Measurements from ENCODE around the gene BRI3BP. TPM values are rescaled to one million over a fixed set of nuclear protein-coding genes. Genes with fewer than 3 reads are reported as not detected.

The BRI3BP gene
- total RNA-seq, 2 experiments from 2014 or later: 24.1 to 24.9 TPM

DNA sequence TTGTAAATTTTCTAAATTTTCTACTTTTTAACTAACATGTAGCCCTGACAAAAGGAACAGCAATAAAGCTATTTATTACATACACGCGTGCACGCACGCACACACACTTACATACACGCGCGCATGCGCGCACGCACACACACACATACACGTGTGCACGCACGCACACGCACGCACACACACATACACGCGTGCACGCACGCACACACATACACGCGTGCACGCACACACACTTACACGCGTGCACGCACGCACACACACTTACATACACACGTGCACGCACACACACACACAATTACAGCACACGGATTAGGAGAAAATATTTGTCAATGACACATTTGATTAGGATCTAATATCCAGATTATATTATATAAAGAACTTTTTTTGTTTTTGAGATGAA lies 32.4 kb upstream of the BRI3BP start:
- ChIA-PET CTCF (no interaction called here), POLR2A (no interaction called here)
- Mint-ChIP-seq H3K4me1 (ENCODE audit: low read depth) (no peaks in the 10 kb centered on the region), H3K27me3 (no peaks in the 10 kb centered on the region), H3K4me3 (no peak overlapping the region), H3K27ac (no peak overlapping the region), H3K9me3 (no peaks in the 10 kb centered on the region), H3K36me3 (peaks cover 48% of the 10 kb centered on the region)
- DNase-seq: no peak
- intact Hi-C loops (cut with micrococcal nuclease): no loop called here

- no peaks in the 10 kb centered on the region for H3K27me3 Mint-ChIP-seq
- intact Hi-C loops (cut with micrococcal nuclease): no loop called here
- no peaks in the 10 kb centered on the region for H3K4me1 Mint-ChIP-seq (ENCODE audit: low read depth)
- DNase-seq: no peak
- no peaks in the 10 kb centered on the region for H3K9me3 Mint-ChIP-seq
- no peak overlapping the region for H3K27ac Mint-ChIP-seq
- ChIA-PET CTCF (no interaction called here), POLR2A (no interaction called here)
- no peak overlapping the region for H3K4me3 Mint-ChIP-seq
- peaks cover 43% of the 10 kb centered on the region for H3K36me3 Mint-ChIP-seq
Observed at GRCh38 chr12:124963211-124963610, 30.2 kb upstream of the BRI3BP start.

DNA sequence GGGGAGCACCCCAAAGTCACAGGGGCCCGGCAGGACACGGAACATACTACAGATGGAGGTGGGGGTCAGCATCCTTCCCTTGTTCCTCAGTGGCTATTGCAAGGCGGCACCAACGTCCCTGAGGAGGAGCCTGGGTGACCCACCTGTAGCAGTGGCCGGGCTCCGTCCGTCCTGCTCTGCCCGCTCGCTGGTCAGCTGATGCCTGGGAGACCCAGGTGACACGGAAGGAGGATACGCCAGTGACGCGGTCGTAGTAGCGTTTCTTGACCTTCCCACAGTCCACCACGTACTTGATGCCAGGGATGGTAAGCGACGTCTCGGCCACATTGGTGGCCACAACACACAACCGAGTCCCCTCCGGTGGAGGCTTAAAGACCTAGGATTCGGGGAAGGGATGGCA lies 29.2 kb upstream of the BRI3BP start:
- Mint-ChIP-seq H3K27ac (no peak overlapping the region), H3K4me3 (no peak overlapping the region), H3K9me3 (no peaks in the 10 kb centered on the region), H3K27me3 (no peaks in the 10 kb centered on the region), H3K4me1 (ENCODE audit: low read depth) (no peaks in the 10 kb centered on the region), H3K36me3 (peaks cover 40% of the 10 kb centered on the region)
- intact Hi-C loops (cut with micrococcal nuclease): no loop called here
- CTCF ChIA-PET: no interaction called here
- POLR2A ChIA-PET: no interaction called here
- DNase-seq: no peak

DNA sequence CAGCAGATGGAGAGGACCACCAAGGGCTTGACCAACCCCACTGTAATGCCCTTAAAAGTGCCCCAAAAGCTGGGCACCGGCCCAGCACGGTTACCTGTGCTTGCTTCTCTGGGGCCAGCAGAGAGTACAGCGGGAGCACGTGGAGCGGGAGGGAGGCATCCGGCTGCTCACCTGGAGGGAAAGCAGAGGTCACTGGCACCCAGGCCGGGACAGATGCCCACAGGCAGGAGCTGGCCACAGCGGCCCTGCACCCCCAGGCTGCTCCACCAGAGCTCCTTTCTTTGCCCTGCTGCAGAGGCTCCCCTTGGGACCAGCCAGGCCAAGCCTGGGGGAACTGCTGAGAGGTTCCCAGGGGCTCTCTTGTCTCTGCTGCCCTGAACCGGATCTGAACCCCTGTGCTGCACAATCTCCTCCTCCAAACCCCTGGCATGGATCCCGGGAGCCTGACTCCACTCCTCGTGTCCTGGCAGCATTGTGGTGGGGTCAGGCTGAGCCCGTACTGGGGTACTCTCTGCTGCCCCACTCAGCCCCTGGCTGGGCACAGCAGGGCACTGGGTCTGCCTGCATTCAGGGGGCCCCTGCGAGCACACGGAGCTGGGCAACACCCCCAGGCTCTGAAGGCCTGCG lies 28.5 kb upstream of the BRI3BP start:
- no peak overlapping the region for H3K27ac Mint-ChIP-seq
- H3K4me1 Mint-ChIP-seq (ENCODE audit: low read depth): no peaks in the 10 kb centered on the region
- H3K4me3 Mint-ChIP-seq: no peak overlapping the region
- no peaks in the 10 kb centered on the region for H3K9me3 Mint-ChIP-seq
- ChIA-PET CTCF (no interaction called here), POLR2A (interaction anchor here (0.6 kb wide), 1 partner anchor 12 kb away, joined by 3 read pairs; no protein-coding TSS in a partner anchor)
- no peaks in the 10 kb centered on the region for H3K27me3 Mint-ChIP-seq
- intact Hi-C loops (cut with micrococcal nuclease): no loop called here
- H3K36me3 Mint-ChIP-seq: peaks cover 36% of the 10 kb centered on the region
- DNase-seq: no peak

DNA sequence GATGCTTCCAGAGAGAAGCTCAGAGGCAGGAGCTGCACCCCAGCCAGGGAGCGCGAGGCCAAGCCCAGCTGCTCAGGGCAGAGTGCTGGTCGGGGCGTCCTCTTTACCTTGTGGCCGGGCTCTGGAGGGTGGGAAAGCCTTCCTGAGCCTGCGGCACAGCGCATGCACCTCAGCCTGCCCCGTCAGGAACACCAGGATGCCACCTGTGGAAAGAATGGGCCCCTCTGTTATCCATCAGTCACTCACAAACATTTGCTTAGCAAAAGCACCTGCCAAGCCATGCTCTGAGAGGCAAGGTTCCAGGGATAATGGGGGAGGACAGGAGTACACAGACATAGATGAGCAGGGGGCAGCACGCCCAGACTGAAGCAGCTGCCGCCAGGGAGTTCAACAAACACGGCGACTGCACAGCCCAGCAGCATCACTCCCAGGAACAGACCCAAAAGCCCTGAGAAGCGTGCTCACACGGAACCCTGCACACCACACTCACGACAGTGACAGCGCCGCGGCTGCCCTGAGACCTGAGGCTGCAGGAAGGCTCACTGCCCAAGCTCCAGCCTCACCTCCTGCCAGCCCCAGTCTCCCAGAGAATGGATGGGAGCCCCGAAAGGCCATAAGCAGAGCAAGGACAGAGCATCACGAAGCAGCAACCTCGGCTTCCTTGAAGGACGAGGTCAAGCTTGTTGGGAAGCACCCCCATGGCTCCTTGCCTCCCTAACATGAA lies 26.3 kb upstream of the BRI3BP start:
- no peak for DNase-seq
- Mint-ChIP-seq H3K36me3 (peaks cover 34% of the 10 kb centered on the region), H3K27me3 (no peaks in the 10 kb centered on the region), H3K4me1 (ENCODE audit: low read depth) (no peaks in the 10 kb centered on the region), H3K27ac (no peak overlapping the region), H3K9me3 (no peaks in the 10 kb centered on the region), H3K4me3 (no peak overlapping the region)
- ChIA-PET CTCF (no interaction called here), POLR2A (no interaction called here)
- intact Hi-C loops (cut with micrococcal nuclease): no loop called here

- POLR2A ChIA-PET: interaction anchor here (0.6 kb wide), 1 partner anchor 10 kb away, joined by 3 read pairs; no protein-coding TSS in a partner anchor
- no peaks in the 10 kb centered on the region for H3K9me3 Mint-ChIP-seq
- no peak overlapping the region for H3K4me3 Mint-ChIP-seq
- intact Hi-C loops (cut with micrococcal nuclease): no loop called here
- no peak overlapping the region for H3K27ac Mint-ChIP-seq
- H3K27me3 Mint-ChIP-seq: no peaks in the 10 kb centered on the region
- peaks cover 28% of the 10 kb centered on the region for H3K36me3 Mint-ChIP-seq
- CTCF ChIA-PET: interaction anchor here (1.6 kb wide), 1 partner anchor 62 kb away, joined by 4 read pairs; no protein-coding TSS in a partner anchor
- DNase-seq: no peak
- H3K4me1 Mint-ChIP-seq (ENCODE audit: low read depth): no peaks in the 10 kb centered on the region
Observed at GRCh38 chr12:124968656-124969055, 24.8 kb upstream of the BRI3BP start.

- ChIA-PET POLR2A (no interaction called here), CTCF (no interaction called here)
- Mint-ChIP-seq H3K9me3 (no peaks in the 10 kb centered on the region), H3K4me3 (no peak overlapping the region), H3K27me3 (no peaks in the 10 kb centered on the region), H3K4me1 (ENCODE audit: low read depth) (no peaks in the 10 kb centered on the region), H3K27ac (no peak overlapping the region), H3K36me3 (peaks cover 26% of the 10 kb centered on the region)
- intact Hi-C loops (cut with micrococcal nuclease): no loop called here
- DNase-seq: no peak
Observed at GRCh38 chr12:124970647-124971402, 22.6 kb upstream of the BRI3BP start.

- intact Hi-C loops (cut with micrococcal nuclease): no loop called here
- no peak overlapping the region for H3K4me3 Mint-ChIP-seq
- ChIA-PET POLR2A (interaction anchor here (0.8 kb wide), 1 partner anchor 61 kb away, joined by 3 read pairs; no protein-coding TSS in a partner anchor), CTCF (no interaction called here)
- no peaks in the 10 kb centered on the region for H3K4me1 Mint-ChIP-seq (ENCODE audit: low read depth)
- no peak overlapping the region for H3K27ac Mint-ChIP-seq
- H3K9me3 Mint-ChIP-seq: no peaks in the 10 kb centered on the region
- no peaks in the 10 kb centered on the region for H3K27me3 Mint-ChIP-seq
- no peak for DNase-seq
- H3K36me3 Mint-ChIP-seq: peaks cover 24% of the 10 kb centered on the region
Observed at GRCh38 chr12:124971603-124972002, 21.8 kb upstream of the BRI3BP start.

GRCh38 chr12:124972211-124972610 lies 21.2 kb upstream of the BRI3BP start:
- Mint-ChIP-seq H3K27me3 (no peaks in the 10 kb centered on the region), H3K9me3 (no peaks in the 10 kb centered on the region), H3K4me1 (ENCODE audit: low read depth) (no peaks in the 10 kb centered on the region), H3K27ac (no peak overlapping the region), H3K36me3 (peaks cover 23% of the 10 kb centered on the region), H3K4me3 (no peak overlapping the region)
- CTCF ChIA-PET: no interaction called here
- intact Hi-C loops (cut with micrococcal nuclease): no loop called here
- DNase-seq: no peak
- POLR2A ChIA-PET: interaction anchor here (0.8 kb wide), 1 partner anchor 61 kb away, joined by 3 read pairs; no protein-coding TSS in a partner anchor

DNA sequence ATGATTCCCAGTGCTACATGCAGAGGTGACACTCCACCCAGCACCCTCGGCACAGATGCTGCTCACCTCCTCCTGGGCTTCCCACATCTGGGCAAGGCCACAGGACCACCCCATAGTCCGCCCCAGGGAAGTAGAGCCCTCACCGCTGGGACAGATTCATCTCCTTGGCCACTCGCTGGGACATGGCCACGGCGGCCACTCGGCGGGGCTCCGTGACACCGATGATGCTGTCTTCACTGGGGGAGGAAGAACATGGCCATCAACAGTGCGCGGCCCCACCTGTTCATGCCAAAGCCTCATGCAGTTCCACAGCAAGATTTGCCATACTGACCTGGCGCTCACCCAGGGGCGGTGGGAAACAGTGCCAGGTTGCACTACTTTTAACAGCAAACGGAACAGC lies 18.2 kb upstream of the BRI3BP start:
- no peaks in the 10 kb centered on the region for H3K27me3 Mint-ChIP-seq
- POLR2A ChIA-PET: no interaction called here
- peaks cover 32% of the 10 kb centered on the region for H3K36me3 Mint-ChIP-seq
- CTCF ChIA-PET: no interaction called here
- H3K4me3 Mint-ChIP-seq: no peak overlapping the region
- no peak overlapping the region for H3K27ac Mint-ChIP-seq
- intact Hi-C loops (cut with micrococcal nuclease): no loop called here
- H3K4me1 Mint-ChIP-seq (ENCODE audit: low read depth): no peaks in the 10 kb centered on the region
- no peak for DNase-seq
- no peaks in the 10 kb centered on the region for H3K9me3 Mint-ChIP-seq

DNA sequence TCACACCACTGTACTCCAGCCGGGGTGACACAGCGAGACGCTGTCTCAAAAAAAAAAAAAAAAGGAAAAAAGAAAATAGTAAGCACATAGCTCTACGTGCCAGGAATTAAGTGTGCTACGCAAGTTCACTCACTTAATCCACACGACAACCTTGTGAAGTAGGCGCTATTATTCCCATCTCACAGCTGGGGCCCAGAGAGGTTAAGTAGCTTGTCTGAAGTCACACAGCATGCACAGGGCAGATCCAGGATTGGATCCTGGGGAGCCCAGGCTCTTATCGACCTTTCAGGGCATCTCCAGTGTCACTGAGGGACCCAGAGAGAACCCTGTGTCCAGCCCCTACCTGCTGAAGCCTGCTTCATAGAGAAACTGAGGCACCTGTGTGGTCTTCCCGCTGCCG lies 16.4 kb upstream of the BRI3BP start:
- ChIA-PET CTCF (no interaction called here), POLR2A (interaction anchor here (0.7 kb wide), 1 partner anchor 12 kb away, joined by 3 read pairs; no protein-coding TSS in a partner anchor)
- intact Hi-C loops (cut with micrococcal nuclease): no loop called here

DNA sequence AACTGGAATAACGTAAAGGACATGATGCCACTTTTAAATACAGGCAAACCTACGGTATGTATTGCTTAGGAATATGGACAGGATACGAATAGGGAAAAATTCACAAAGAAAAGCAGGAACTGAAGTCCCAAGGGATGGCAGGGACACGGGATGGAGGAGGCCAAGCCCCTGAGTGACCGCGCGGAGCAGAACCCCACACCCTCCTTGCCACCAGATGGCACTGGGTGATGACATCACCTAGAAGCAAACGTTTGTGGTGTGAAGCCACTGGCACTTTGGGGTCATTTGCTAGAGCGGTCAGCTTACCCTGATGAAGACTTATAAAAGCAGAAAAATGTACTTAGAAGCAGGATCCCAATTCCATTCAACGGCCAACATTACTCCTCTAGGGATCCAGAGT lies 13.9 kb upstream of the BRI3BP start:
- CTCF ChIA-PET: no interaction called here
- intact Hi-C loops (cut with micrococcal nuclease): no loop called here
- no peaks in the 10 kb centered on the region for H3K4me1 Mint-ChIP-seq (ENCODE audit: low read depth)
- H3K36me3 Mint-ChIP-seq: peaks cover 37% of the 10 kb centered on the region
- H3K9me3 Mint-ChIP-seq: no peaks in the 10 kb centered on the region
- no peaks in the 10 kb centered on the region for H3K27me3 Mint-ChIP-seq
- H3K4me3 Mint-ChIP-seq: no peak overlapping the region
- DNase-seq: no peak
- no peak overlapping the region for H3K27ac Mint-ChIP-seq
- POLR2A ChIA-PET: no interaction called here

More for the DNA sequence above, 16.4 kb upstream of the BRI3BP start:
- DNase-seq: no peak
- H3K4me1 Mint-ChIP-seq (ENCODE audit: low read depth): no peaks in the 10 kb centered on the region
- no peak overlapping the region for H3K4me3 Mint-ChIP-seq
- H3K27me3 Mint-ChIP-seq: no peaks in the 10 kb centered on the region
- no peak overlapping the region for H3K27ac Mint-ChIP-seq
- peaks cover 33% of the 10 kb centered on the region for H3K36me3 Mint-ChIP-seq
- H3K9me3 Mint-ChIP-seq: no peaks in the 10 kb centered on the region
